ENCODE results near the gene IL21R.

The IL21R gene

GRCh38 chr16:27468941-27469531 lies 67.1 kb downstream of the IL21R start:
- DNase-seq = no peak

- DNase-seq = no peak
Measured at GRCh38 chr16:27470567-27471431, 68.8 kb downstream of the IL21R start.

GRCh38 chr16:27471661-27472060 lies 69.7 kb downstream of the IL21R start:
- no peak for DNase-seq

- DNase-seq = no peak
Measured at GRCh38 chr16:27472091-27473020, 70.4 kb downstream of the IL21R start.

- DNase-seq = no peak
Measured at GRCh38 chr16:27473101-27473900, 71.3 kb downstream of the IL21R start.

- DNase-seq = no peak
Measured at GRCh38 chr16:27474041-27474440, 72.1 kb downstream of the IL21R start.

GRCh38 chr16:27474921-27475320 lies 72.9 kb downstream of the IL21R start:
- DNase-seq = no peak

- no peak for DNase-seq
Measured at GRCh38 chr16:27475561-27475960, 73.6 kb downstream of the IL21R start.

GRCh38 chr16:27476240-27476639 lies 74.3 kb downstream of the IL21R start:
- no peak for DNase-seq

GRCh38 chr16:27480761-27481160 lies 78.8 kb downstream of the IL21R start:
- DNase-seq = no peak

GRCh38 chr16:27481282-27481934 lies 79.4 kb downstream of the IL21R start:
- DNase-seq = no peak

GRCh38 chr16:27482397-27483087 lies 80.6 kb downstream of the IL21R start:
- DNase-seq = no peak

GRCh38 chr16:27483088-27483437 lies 81.1 kb downstream of the IL21R start:
- no peak for DNase-seq

GRCh38 chr16:27483624-27484023 lies 81.7 kb downstream of the IL21R start:
- DNase-seq = no peak

GRCh38 chr16:27485126-27485525 lies 83.2 kb downstream of the IL21R start:
- DNase-seq = no peak

GRCh38 chr16:27485811-27486210 lies 83.8 kb downstream of the IL21R start:
- DNase-seq = no peak

GRCh38 chr16:27486344-27486743 lies 84.4 kb downstream of the IL21R start:
- DNase-seq = no peak

- no peak for DNase-seq
Measured at GRCh38 chr16:27486760-27487159, 84.8 kb downstream of the IL21R start.

GRCh38 chr16:27489421-27489820 lies 87.4 kb downstream of the IL21R start:
- no peak for DNase-seq

GRCh38 chr16:27489906-27490305 lies 87.9 kb downstream of the IL21R start:
- no peak for DNase-seq

- no peak for DNase-seq
Measured at GRCh38 chr16:27491894-27492587, 90.1 kb downstream of the IL21R start.

Data from effector CD4-positive, alpha-beta T cell (primary cell).